Liver (tissue), 9 donors: ENCODE results near the gene ALDH3A1. TPM values are rescaled to one million over a fixed set of nuclear protein-coding genes. Genes with fewer than 3 reads are reported as not detected.

Experiments
- DNase-seq: peaks from one replicate; pipeline ENCODE4 v3.0.0-alpha.2; 2017; ENCODE audit warnings: low spot score
- H3K27ac ChIP-seq, 2 donors: one replicate each; pipeline ENCODE4 v1.7.0; 2013; ENCODE audit warnings: inconsistent platforms in 2 of 2, low read length in 2 of 2, control low read depth in 1 of 2, low read depth in 1 of 2, mild to moderate bottlenecking in 1 of 2
- H3K27me3 ChIP-seq, 4 donors: one replicate each; pipeline versions ENCODE4 v1.6.1 to v1.7.0; 2013; ENCODE audit warnings: low read length in 3 of 4, inconsistent platforms in 1 of 4, mild to moderate bottlenecking in 1 of 4, moderate library complexity in 1 of 4; ENCODE audit not compliant: control insufficient read depth in 4 of 4, insufficient read depth in 4 of 4
- H3K36me3 ChIP-seq, 4 donors: one replicate each; pipeline versions ENCODE4 v1.6.1 to v1.7.0; 2013; ENCODE audit warnings: low read length in 3 of 4, mild to moderate bottlenecking in 3 of 4, low read depth in 1 of 4, moderate library complexity in 1 of 4; ENCODE audit not compliant: control insufficient read depth in 4 of 4, insufficient read depth in 3 of 4
- H3K4me1 ChIP-seq, 4 donors: one replicate each; pipeline versions ENCODE4 v1.6.1 to v1.7.0; 2013; ENCODE audit warnings: low read length in 3 of 4, mild to moderate bottlenecking in 3 of 4, moderate library complexity in 1 of 4; ENCODE audit not compliant: control insufficient read depth in 4 of 4, insufficient read depth in 4 of 4
- H3K4me3 ChIP-seq, 3 donors: one replicate each; pipeline versions ENCODE4 v1.6.1 to v1.7.0; 2013; ENCODE audit warnings: low read length in 3 of 3, control low read depth in 1 of 3, low read depth in 1 of 3, mild to moderate bottlenecking in 1 of 3
- H3K9ac ChIP-seq, 2 donors: one replicate each; pipeline ENCODE4 v1.7.0; 2013; ENCODE audit warnings: low read length in 2 of 2, mild to moderate bottlenecking in 2 of 2, moderate library complexity in 2 of 2, control low read depth in 1 of 2, low read depth in 1 of 2
- H3K9me3 ChIP-seq, 4 donors: one replicate each; pipeline versions ENCODE4 v1.6.1 to v1.7.0; 2013; ENCODE audit warnings: low read length in 3 of 4; ENCODE audit not compliant: control insufficient read depth in 4 of 4
- ATF3 ChIP-seq: IDR thresholded peaks from 2 replicates; pipeline ENCODE4 v1.6.1; 2016; ENCODE audit warnings: antibody characterized with exemption
- CTCF ChIP-seq: fragments of 150-350 bp; IDR thresholded peaks from 2 replicates; pipeline ENCODE4 v1.5.1; 2017; ENCODE audit warnings: improper control_type of control experiment, low read depth, low read length; ENCODE audit not compliant: missing input control
- EGR1 ChIP-seq, 2 donors: IDR thresholded peaks; 2 replicates each; pipeline ENCODE4 v1.6.1; 2016 to 2018; ENCODE audit warnings: antibody characterized with exemption in 2 of 2, low read depth in 2 of 2
- FOXA1 ChIP-seq: IDR thresholded peaks from 2 replicates; pipeline ENCODE4 v1.6.1; 2016; ENCODE audit warnings: antibody characterized with exemption
- FOXA2 ChIP-seq: IDR thresholded peaks from 2 replicates; pipeline ENCODE4 v1.6.1; 2016; ENCODE audit warnings: antibody characterized with exemption
- GABPA ChIP-seq, 2 donors: IDR thresholded peaks in 1 of 2; conservative IDR thresholded peaks in 1 of 2; 2 replicates each; pipeline ENCODE4 v1.6.1; 2016; ENCODE audit warnings: antibody characterized with exemption in 2 of 2, mild to moderate bottlenecking in 1 of 2, moderate library complexity in 1 of 2
- HNF4A ChIP-seq, 2 donors: conservative IDR thresholded peaks; 2 replicates each; pipeline ENCODE4 v1.6.1; 2016; ENCODE audit warnings: antibody characterized with exemption in 2 of 2, mild to moderate bottlenecking in 2 of 2
- HNF4G ChIP-seq: IDR thresholded peaks from 2 replicates; pipeline ENCODE4 v1.6.1; 2016; ENCODE audit warnings: antibody characterized with exemption
- JUND ChIP-seq, 2 donors: IDR thresholded peaks; 2 replicates each; pipeline ENCODE4 v1.6.1; 2016; ENCODE audit warnings: antibody characterized with exemption in 2 of 2
- MAX ChIP-seq: IDR thresholded peaks from 2 replicates; pipeline ENCODE4 v1.6.1; 2016; ENCODE audit warnings: antibody characterized with exemption
- NR2F2 ChIP-seq: IDR thresholded peaks from 2 replicates; pipeline ENCODE4 v1.6.1; 2016; ENCODE audit warnings: antibody characterized with exemption
- RAD21 ChIP-seq, 2 donors: IDR thresholded peaks; 2 replicates each; pipeline ENCODE4 v1.6.1; 2016; ENCODE audit warnings: antibody characterized with exemption in 2 of 2, mild to moderate bottlenecking in 2 of 2
- REST ChIP-seq: IDR thresholded peaks from 2 replicates; pipeline ENCODE4 v1.6.1; 2016; ENCODE audit warnings: antibody characterized with exemption, mild to moderate bottlenecking
- RXRA ChIP-seq, 2 donors: IDR thresholded peaks; 2 replicates each; pipeline ENCODE4 v1.6.1; 2017 to 2018; ENCODE audit warnings: antibody characterized with exemption in 2 of 2, mild to moderate bottlenecking in 1 of 2
- SP1 ChIP-seq: IDR thresholded peaks from 2 replicates; pipeline ENCODE4 v1.6.1; 2018; ENCODE audit warnings: antibody characterized with exemption, mild to moderate bottlenecking
- TAF1 ChIP-seq: conservative IDR thresholded peaks from 2 replicates; pipeline ENCODE4 v1.6.1; 2016; ENCODE audit warnings: antibody characterized with exemption, mild to moderate bottlenecking
- YY1 ChIP-seq: IDR thresholded peaks from 2 replicates; pipeline ENCODE4 v1.6.1; 2016; ENCODE audit warnings: antibody characterized with exemption, mild to moderate bottlenecking
- ZBTB33 ChIP-seq: IDR thresholded peaks from 2 replicates; pipeline ENCODE4 v1.6.1; 2016; ENCODE audit warnings: antibody characterized with exemption
- WGBS: extraction: QIAGEN DNeasy Blood & Tissue Kit; methylation state at CpG from one replicate; pipeline ENCODE4 v1.1.7; 2013; 5-methylcytosine and 5-hydroxymethylcytosine counted together
- polyA plus RNA-seq, 2 donors: library from polyadenylated mRNA; stranded (reverse) in 1 of 2; unstranded in 1 of 2; fragments of 200-250 nt in 1 of 2; fragments of >200 nt in 1 of 2; fragmentation: Nextera tagmentation in 1 of 2; extraction: Ambion mirVana in 1 of 2; gene quantifications; one replicate each; pipeline versions ENCODE4 v1.2.1 to v1.2.3, GENCODE V29; 2013 to 2015
- total RNA-seq, 2 donors: library from RNA; depleted of rRNA; stranded (reverse); fragments of >200 nt; gene quantifications; one replicate each; pipeline ENCODE4 v1.2.3, GENCODE V29; 2014
- donor health status: healthy.
- donor health status: healthy.
- donor health status: healthy.
- donor health status: healthy.
- donor health status: healthy.

Gene ALDH3A1
- total and polyA plus RNA-seq, 4 donors: 0.09 to 3.2 (median 0.22) TPM

GRCh38 chr17:19729900-19730299 is 18.2 kb downstream of the ALDH3A1 start:
- 97% methylated on average over 6 of the region's 6 CpGs for WGBS
- no peak overlapping the region for H3K27ac ChIP-seq
- H3K27me3 ChIP-seq: no peaks in the 10 kb centered on the region
- no peak for DNase-seq
- no peaks in the 10 kb centered on the region for H3K36me3 ChIP-seq
- no peaks in the 10 kb centered on the region for H3K9me3 ChIP-seq
- H3K9ac ChIP-seq: no peak overlapping the region
- H3K4me1 ChIP-seq: peaks cover 5 to 11% (median 8%) of the 10 kb centered on the region in 4 donors
- TF ChIP-seq RAD21 (IDR thresholded peaks at IDR 0.05) (no peak), GABPA (IDR thresholded peaks at IDR 0.05 in 1 of 2, conservative IDR thresholded peaks at IDR 0.05 in 1 of 2) (no peak), HNF4G (no peak), EGR1 (IDR thresholded peaks at IDR 0.05; ENCODE audit: low read depth in 2 of 2) (no peak), RXRA (IDR thresholded peaks at IDR 0.05) (no peak), SP1 (no peak), FOXA2 (no peak), ZBTB33 (no peak), HNF4A (conservative IDR thresholded peaks at IDR 0.05) (no peak), ATF3 (no peak), CTCF (no peak), FOXA1 (no peak), REST (no peak), YY1 (no peak), MAX (no peak), JUND (IDR thresholded peaks at IDR 0.05) (no peak), NR2F2 (no peak), TAF1 (no peak)
- H3K4me3 ChIP-seq: no peak overlapping the region
